Activated CD8-positive, alpha-beta T cell treated with anti-CD3 and anti-CD28 coated beads, Interleukin-2, amount 10 ng/mL, durations not matched to agents 7 days and 5 days (primary cell): ENCODE data around the gene TSPAN13. TPM values are rescaled to one million over a fixed set of nuclear protein-coding genes. Genes with fewer than 3 reads are reported as not detected.
A peak's percentile ranks its signal among the peaks of the same experiment; 100 is the strongest.

Experiments used
- ATAC-seq: fragments of 150-1000 bp; cut with Tn5 transposase; one replicate; pipeline ENCODE4 v1.10.0; 2021; ENCODE audit warnings: moderate library complexity
- CTCF ChIA-PET: fragments of 350-600 bp; sonication (Branson Sonifier 250); formaldehyde crosslinking; loops from one replicate; lab custom pipeline; 2021; ENCODE audit warnings: antibody characterized with exemption; lab: Charles Lee
- POLR2A ChIA-PET: fragments of 350-600 bp; sonication (Branson Sonifier 250); formaldehyde crosslinking; loops from one replicate; lab custom pipeline; 2021; ENCODE audit warnings: antibody characterized with exemption; lab: Charles Lee
- DNase-seq: peaks from one replicate; pipeline ENCODE4 v3.0.0-alpha.2; 2020
- H3K27ac Mint-ChIP-seq: one replicate; pipeline ENCODE4 v1.8.0; 2021; ENCODE audit warnings: mild to moderate bottlenecking, mixed read lengths
- H3K27me3 Mint-ChIP-seq: one replicate; pipeline ENCODE4 v1.8.0; 2021; ENCODE audit warnings: low read depth, mixed read lengths
- H3K36me3 Mint-ChIP-seq: one replicate; pipeline ENCODE4 v1.8.0; 2021; ENCODE audit warnings: low read depth, mixed read lengths
- H3K4me1 Mint-ChIP-seq: one replicate; pipeline ENCODE4 v1.8.0; 2021; ENCODE audit warnings: low read depth, mixed read lengths
- H3K4me3 Mint-ChIP-seq: one replicate; pipeline ENCODE4 v1.8.0; 2021; ENCODE audit warnings: mild to moderate bottlenecking, mixed read lengths
- H3K9me3 Mint-ChIP-seq: one replicate; pipeline ENCODE4 v1.8.0; 2022; ENCODE audit warnings: mixed read lengths; ENCODE audit not compliant: insufficient read depth
- total RNA-seq, 2 experiments: library from RNA; stranded (reverse); gene quantifications; one replicate each; pipeline ENCODE4 v1.2.3, GENCODE V29; 2021

The TSPAN13 gene
- 1 to 10 TPM in 1 of 2 experiments, under 1 TPM in 1; 0.81 to 1.3 TPM for total RNA-seq

GRCh38 chr7:16753102-16753931 lies at the start of gene TSPAN13:
TSS of gene TSPAN13 (plus strand) at chr7:16753755. CDS start at chr7:16753968, 213 bp downstream.
- CTCF ChIA-PET: interaction anchor here (0.9 to 1.3 kb wide), 2 partner anchors 44 to 48 kb away, joined by 3 read pairs; no protein-coding TSS in a partner anchor
- H3K9me3 Mint-ChIP-seq: no peaks in the 10 kb centered on the region
- ATAC-seq: peak; percentile 96
- H3K4me3 Mint-ChIP-seq: peak within 1 kb of the TSS; percentile 71
- peaks cover 10% of the 10 kb centered on the region for H3K4me1 Mint-ChIP-seq
- no peaks in the 10 kb centered on the region for H3K36me3 Mint-ChIP-seq
- peak; percentile 81 for DNase-seq
- POLR2A ChIA-PET: no interaction called here
- H3K27me3 Mint-ChIP-seq: peaks cover 32% of the 10 kb centered on the region
- H3K27ac Mint-ChIP-seq: no peak within 1 kb of the TSS

- Mint-ChIP-seq H3K36me3 (peaks cover 48% of the 10 kb centered on the region), H3K27me3 (no peaks in the 10 kb centered on the region), H3K27ac (no peak overlapping the region), H3K4me1 (peaks cover 3% of the 10 kb centered on the region), H3K4me3 (no peak overlapping the region), H3K9me3 (no peaks in the 10 kb centered on the region)
- DNase-seq (no peak), ATAC-seq (no peak)
- ChIA-PET CTCF (no interaction called here), POLR2A (no interaction called here)
Observed at GRCh38 chr7:16708511-16708910, 45.0 kb upstream of the TSPAN13 start.

DNA sequence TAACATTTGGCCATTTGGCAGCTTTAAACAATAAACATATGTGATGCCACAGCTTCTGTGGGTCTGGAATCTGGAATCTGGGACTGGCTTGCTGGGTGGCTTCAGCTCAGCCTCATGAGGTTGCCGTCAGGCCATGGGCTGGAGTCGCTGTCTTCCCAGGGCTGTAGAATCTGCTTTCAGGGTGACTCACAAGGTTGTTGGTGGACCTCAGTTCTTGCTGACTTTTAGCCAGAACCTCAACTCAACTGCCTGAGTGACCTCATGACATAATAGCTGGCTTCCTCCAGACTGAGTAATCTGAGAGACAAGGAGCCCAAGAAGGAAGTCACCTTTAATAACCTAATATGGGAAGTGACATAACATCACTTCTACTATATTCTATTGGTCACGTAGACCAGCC lies 44.6 kb upstream of the TSPAN13 start:
- no peak overlapping the region for H3K27ac Mint-ChIP-seq
- peaks cover 3% of the 10 kb centered on the region for H3K4me1 Mint-ChIP-seq
- ATAC-seq (no peak), DNase-seq (no peak)
- POLR2A ChIA-PET: no interaction called here
- CTCF ChIA-PET: no interaction called here
- H3K9me3 Mint-ChIP-seq: no peaks in the 10 kb centered on the region
- H3K4me3 Mint-ChIP-seq: no peak overlapping the region
- no peaks in the 10 kb centered on the region for H3K27me3 Mint-ChIP-seq
- H3K36me3 Mint-ChIP-seq: peaks cover 43% of the 10 kb centered on the region

DNA sequence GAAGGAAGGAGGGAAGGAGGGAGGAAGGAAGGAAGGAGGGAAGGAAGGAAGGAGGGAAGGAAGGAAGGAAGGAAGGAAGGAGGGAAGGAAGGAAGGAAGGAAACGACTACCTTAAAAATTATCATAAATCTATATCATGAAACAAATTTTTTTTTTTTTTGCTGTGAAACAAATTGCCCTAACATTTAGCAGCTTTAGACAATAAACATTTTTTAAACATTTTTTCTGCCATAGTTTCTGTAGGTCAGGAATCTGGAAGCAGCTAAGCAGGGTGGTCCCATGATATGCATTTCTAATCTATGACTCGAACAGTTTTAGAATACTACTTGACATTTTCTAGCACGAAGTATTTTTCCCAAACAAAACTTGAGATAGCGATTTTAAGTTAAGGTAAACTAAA lies 42.9 kb upstream of the TSPAN13 start:
- ATAC-seq: no peak
- no peak for DNase-seq
- H3K36me3 Mint-ChIP-seq: peaks cover 32% of the 10 kb centered on the region
- no peaks in the 10 kb centered on the region for H3K27me3 Mint-ChIP-seq
- H3K9me3 Mint-ChIP-seq: no peaks in the 10 kb centered on the region
- ChIA-PET POLR2A (no interaction called here), CTCF (no interaction called here)
- H3K4me3 Mint-ChIP-seq: no peak overlapping the region
- H3K4me1 Mint-ChIP-seq: peaks cover 3% of the 10 kb centered on the region
- no peak overlapping the region for H3K27ac Mint-ChIP-seq

- no peak for ATAC-seq
Observed at GRCh38 chr7:16711730-16712129, 41.8 kb upstream of the TSPAN13 start.

DNA sequence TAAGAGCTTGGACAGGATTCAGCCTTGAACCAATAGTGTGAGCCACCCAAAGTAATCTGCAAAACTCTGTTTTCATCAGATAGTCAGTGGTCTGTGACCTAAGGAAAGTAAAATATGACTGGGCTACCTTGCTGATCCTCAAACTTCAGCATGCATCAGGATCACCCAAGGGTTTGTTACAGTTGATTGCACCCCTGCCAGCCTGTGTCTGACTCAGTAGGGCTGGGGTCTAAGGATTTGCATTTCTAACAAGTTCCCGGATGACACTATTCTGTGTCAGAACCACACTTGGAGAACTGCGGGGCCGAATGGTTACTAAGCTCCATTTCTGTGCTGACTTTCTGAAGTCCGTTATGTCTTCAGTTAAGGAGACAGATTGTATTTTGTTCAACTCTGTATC lies 40.6 kb upstream of the TSPAN13 start:
- DNase-seq (no peak), ATAC-seq (no peak)
- Mint-ChIP-seq H3K9me3 (no peaks in the 10 kb centered on the region), H3K27me3 (no peaks in the 10 kb centered on the region), H3K4me1 (peaks cover 3% of the 10 kb centered on the region), H3K4me3 (no peak overlapping the region), H3K36me3 (peaks cover 21% of the 10 kb centered on the region), H3K27ac (no peak overlapping the region)
- POLR2A ChIA-PET: no interaction called here
- CTCF ChIA-PET: interaction anchor here (0.6 to 0.7 kb wide), 2 partner anchors 9 to 56 kb away, joined by 3 to 5 read pairs; no protein-coding TSS in a partner anchor

More at GRCh38 chr7:16711730-16712129, 41.8 kb upstream of the TSPAN13 start:
- ChIA-PET POLR2A (no interaction called here), CTCF (no interaction called here)
- peaks cover 26% of the 10 kb centered on the region for H3K36me3 Mint-ChIP-seq
- no peak overlapping the region for H3K4me3 Mint-ChIP-seq
- H3K9me3 Mint-ChIP-seq: no peaks in the 10 kb centered on the region
- H3K4me1 Mint-ChIP-seq: peaks cover 3% of the 10 kb centered on the region
- H3K27me3 Mint-ChIP-seq: no peaks in the 10 kb centered on the region
- no peak overlapping the region for H3K27ac Mint-ChIP-seq
- no peak for DNase-seq

DNA sequence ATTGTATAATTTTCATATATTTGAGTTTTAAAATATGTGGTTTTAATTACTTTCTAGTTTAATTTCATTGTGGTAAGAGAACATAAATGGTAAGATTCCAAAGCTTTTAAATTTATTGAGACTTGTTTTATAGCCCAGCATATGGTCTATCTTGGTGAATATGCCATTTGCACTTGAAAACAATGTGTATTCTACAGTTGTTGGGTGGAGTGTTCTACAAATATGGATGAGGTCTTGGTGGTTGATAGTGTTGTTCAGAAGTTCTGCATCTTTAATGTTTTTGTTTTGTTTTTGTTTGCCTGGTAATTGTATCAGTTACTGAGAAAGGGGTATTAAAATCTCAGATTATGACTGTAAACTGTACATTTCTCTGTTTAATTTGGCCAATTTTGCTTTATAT lies 37.6 kb upstream of the TSPAN13 start:
- ChIA-PET POLR2A (no interaction called here), CTCF (no interaction called here)
- peaks cover 15% of the 10 kb centered on the region for H3K36me3 Mint-ChIP-seq
- DNase-seq (no peak), ATAC-seq (no peak)
- no peaks in the 10 kb centered on the region for H3K9me3 Mint-ChIP-seq
- H3K27ac Mint-ChIP-seq: no peak overlapping the region
- H3K4me3 Mint-ChIP-seq: no peak overlapping the region
- peaks cover 3% of the 10 kb centered on the region for H3K4me1 Mint-ChIP-seq
- H3K27me3 Mint-ChIP-seq: no peaks in the 10 kb centered on the region

DNA sequence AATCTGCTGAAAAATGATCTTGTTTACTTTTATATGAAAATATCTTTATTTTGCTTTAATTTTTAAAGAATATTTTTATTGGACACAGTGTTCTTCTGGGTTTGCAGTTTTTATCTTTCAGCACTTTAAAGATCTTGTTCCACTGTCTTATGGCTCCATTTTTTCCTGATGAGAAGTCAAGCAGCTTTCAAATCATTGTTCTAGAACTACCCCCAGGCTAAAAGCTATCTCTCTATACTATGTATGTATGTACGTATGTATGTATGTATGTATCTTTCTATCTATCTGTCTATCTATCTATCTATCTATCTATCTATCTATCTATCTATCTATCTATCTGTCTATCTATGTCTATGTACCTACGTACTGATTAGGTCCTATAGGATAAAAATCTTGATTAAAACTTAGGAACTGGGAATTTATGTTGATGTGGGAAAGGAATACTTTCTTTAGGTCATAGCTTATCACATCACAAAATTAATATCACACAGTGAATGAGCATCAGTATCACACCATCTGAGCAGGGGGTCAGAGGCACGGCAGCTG lies 35.4 kb upstream of the TSPAN13 start:
- ChIA-PET CTCF (no interaction called here), POLR2A (no interaction called here)
- H3K36me3 Mint-ChIP-seq: peaks cover 6% of the 10 kb centered on the region
- DNase-seq (no peak), ATAC-seq (no peak)
- no peak overlapping the region for H3K4me3 Mint-ChIP-seq
- H3K27me3 Mint-ChIP-seq: no peaks in the 10 kb centered on the region
- H3K4me1 Mint-ChIP-seq: no peaks in the 10 kb centered on the region
- no peak overlapping the region for H3K27ac Mint-ChIP-seq
- H3K9me3 Mint-ChIP-seq: no peaks in the 10 kb centered on the region

GRCh38 chr7:16719699-16720098 lies 33.9 kb upstream of the TSPAN13 start:
- ChIA-PET POLR2A (no interaction called here), CTCF (no interaction called here)
- H3K27ac Mint-ChIP-seq: no peak overlapping the region
- DNase-seq (no peak), ATAC-seq (no peak)
- H3K4me3 Mint-ChIP-seq: no peak overlapping the region
- H3K4me1 Mint-ChIP-seq: no peaks in the 10 kb centered on the region
- H3K9me3 Mint-ChIP-seq: no peaks in the 10 kb centered on the region
- peaks cover 6% of the 10 kb centered on the region for H3K36me3 Mint-ChIP-seq
- no peaks in the 10 kb centered on the region for H3K27me3 Mint-ChIP-seq

DNA sequence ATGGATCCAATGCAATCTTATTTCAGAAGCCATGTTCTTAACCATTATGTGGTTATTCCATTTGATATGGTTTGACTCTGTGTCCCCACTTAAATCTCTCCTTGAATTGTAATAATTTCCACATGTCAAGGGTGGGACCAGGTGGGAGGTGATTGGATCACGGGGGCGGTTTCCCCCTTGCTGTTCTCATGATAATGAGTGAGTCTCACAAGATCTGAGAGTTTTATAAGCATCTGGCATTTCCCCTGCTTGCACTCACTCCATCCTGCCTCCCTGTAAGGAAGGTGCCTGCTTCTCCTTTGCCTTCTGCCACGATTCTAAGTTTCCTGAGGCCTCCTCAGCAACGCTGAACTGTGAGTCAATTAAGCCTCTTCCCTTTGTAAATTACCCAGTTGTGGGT lies 32.0 kb upstream of the TSPAN13 start:
- Mint-ChIP-seq H3K4me3 (no peak overlapping the region), H3K9me3 (no peaks in the 10 kb centered on the region), H3K27ac (no peak overlapping the region), H3K27me3 (no peaks in the 10 kb centered on the region), H3K4me1 (no peaks in the 10 kb centered on the region), H3K36me3 (peaks cover 3% of the 10 kb centered on the region)
- no peak for ATAC-seq
- no peak for DNase-seq
- ChIA-PET POLR2A (no interaction called here), CTCF (no interaction called here)

DNA sequence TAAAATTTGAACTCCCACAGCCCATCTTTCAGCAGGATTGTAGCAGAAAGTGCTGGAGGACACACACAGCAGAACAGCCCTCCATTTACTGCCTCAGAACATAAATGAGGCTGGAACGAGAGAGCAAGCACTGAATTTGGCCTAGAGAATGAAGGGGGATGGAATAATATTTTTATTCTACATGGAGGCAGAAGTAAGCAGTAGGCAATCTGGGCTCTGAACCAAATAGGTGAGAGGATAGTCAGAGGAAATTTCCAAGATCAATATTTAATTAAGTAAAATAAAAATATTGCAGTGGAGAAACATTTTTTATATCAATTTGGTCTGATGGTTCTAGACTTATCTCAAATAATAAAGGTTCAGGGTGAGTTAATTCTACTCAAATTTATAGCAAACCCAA lies 29.2 kb upstream of the TSPAN13 start:
- Mint-ChIP-seq H3K27me3 (no peaks in the 10 kb centered on the region), H3K4me1 (no peaks in the 10 kb centered on the region), H3K9me3 (no peaks in the 10 kb centered on the region), H3K36me3 (peaks cover 2% of the 10 kb centered on the region), H3K4me3 (no peak overlapping the region), H3K27ac (no peak overlapping the region)
- ATAC-seq (no peak), DNase-seq (no peak)
- ChIA-PET CTCF (no interaction called here), POLR2A (no interaction called here)

- ChIA-PET CTCF (no interaction called here), POLR2A (no interaction called here)
- H3K4me3 Mint-ChIP-seq: no peak overlapping the region
- DNase-seq: no peak
- no peaks in the 10 kb centered on the region for H3K36me3 Mint-ChIP-seq
- H3K27ac Mint-ChIP-seq: no peak overlapping the region
- H3K27me3 Mint-ChIP-seq: no peaks in the 10 kb centered on the region
- H3K9me3 Mint-ChIP-seq: no peaks in the 10 kb centered on the region
- H3K4me1 Mint-ChIP-seq: no peaks in the 10 kb centered on the region
- no peak for ATAC-seq
Observed at GRCh38 chr7:16726189-16726588, 27.4 kb upstream of the TSPAN13 start.
